ENCODE results near the gene HNRNPA3.
"Not testable (repeated sequence)": the region's sequence is repeated elsewhere in the genome, so short reads cannot be mapped to it uniquely, and the experiment has no call there.

The HNRNPA3 gene

DNA sequence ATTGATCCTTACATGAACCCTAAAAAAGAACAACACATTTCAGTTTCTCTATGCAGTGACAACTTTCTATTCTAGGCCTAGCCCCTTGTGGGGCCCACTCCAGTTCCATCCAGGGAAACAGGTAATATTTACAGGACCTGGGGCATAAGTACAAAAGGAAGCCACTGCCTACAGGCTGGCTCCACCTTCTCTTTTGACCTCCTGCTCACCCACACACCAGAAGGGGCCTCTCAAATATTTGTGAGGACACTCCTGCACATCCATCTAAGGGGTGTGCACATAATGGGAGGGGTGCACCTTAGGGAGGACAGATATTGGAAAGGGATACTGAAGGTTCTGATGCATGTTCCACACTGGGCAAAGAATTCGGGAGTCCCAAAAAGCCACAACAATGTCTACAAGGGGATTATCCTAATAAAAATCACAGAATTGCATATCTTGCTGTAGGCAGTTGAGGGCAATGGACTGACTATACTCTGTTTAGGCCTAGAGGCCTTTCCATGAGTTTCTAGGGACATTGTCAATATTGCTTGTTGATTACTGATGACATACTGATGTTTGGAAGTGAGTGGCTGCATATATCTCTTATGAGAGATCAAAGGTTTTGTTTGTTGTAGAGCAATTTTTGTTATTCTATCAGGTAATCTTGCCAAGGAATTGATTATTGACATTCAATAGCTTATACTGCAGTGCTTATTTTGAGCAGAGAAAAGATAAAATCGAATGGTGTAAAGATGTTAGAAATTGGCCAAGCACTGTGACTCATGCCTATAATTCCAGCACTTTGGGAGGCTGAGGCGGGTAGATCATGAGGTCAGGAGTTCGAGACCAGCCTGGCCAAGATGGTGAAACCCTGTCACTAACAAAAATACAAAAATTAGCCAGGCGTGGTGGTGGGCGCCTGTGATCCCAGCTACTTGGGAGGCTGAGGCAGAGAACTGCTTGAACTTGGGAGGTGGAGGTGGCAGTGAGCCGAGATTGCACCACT is 23.8 kb upstream of the HNRNPA3 start:
- DNase-seq (ENCODE audit: low read depth in 4 of 4, low spot score in 1 of 4) = no peak

- DNase-seq (ENCODE audit: low read depth in 4 of 4, low spot score in 1 of 4) = no peak
Measured at GRCh38 chr2:177190941-177191340, 21.7 kb upstream of the HNRNPA3 start.

- DNase-seq (ENCODE audit: low read depth in 4 of 4, low spot score in 1 of 4) = no peak
Measured at GRCh38 chr2:177192788-177193187, 19.8 kb upstream of the HNRNPA3 start.

- no peak for DNase-seq (ENCODE audit: low read depth in 4 of 4, low spot score in 1 of 4)
Measured at GRCh38 chr2:177193240-177193639, 19.4 kb upstream of the HNRNPA3 start.

- no peak for DNase-seq (ENCODE audit: low read depth in 4 of 4, low spot score in 1 of 4)
Measured at GRCh38 chr2:177195194-177195593, 17.4 kb upstream of the HNRNPA3 start.

DNA sequence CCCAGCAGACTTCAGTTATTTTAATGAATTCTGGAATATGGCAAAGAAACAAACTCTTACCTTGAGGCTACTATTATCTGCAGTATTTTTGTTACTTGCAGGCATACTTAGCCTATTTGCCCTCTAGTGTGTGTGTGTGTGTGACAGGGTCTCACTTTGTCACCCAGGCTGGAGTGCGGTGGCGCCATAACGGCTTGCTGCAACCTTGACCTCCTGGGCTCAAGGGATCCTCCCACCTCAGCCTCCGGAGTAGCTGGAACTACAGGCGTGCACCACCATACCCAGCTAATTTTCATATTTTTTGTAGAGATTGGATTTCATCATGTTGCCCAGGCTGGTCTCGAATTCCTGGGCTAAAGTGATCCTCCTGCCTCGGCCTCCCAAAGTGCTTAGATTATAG is 12.2 kb upstream of the HNRNPA3 start:
- DNase-seq (ENCODE audit: low read depth in 4 of 4, low spot score in 1 of 4) = not testable (repeated sequence)

DNA sequence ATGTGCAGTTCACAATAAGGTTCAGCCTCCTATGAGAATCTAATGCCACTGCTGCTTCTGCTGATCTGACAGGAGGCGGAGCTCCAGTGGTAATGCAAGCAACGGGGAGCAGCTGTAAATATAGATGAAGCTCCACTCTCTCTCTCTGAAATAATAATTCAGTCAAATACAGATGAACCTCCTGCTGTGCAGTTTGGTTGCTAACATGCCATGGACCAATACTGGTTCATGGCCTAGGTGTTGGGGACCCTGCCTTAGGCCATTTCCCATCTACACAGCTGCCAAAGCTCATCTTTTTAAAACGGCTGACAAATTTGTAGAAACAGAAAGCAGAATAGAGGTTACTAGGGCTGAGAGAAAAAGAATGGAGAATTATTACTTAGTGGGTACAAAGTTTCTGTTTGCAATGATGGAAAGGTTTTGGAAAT is 10.7 kb upstream of the HNRNPA3 start:
- DNase-seq (ENCODE audit: low read depth in 4 of 4, low spot score in 1 of 4) = no peak

- no peak for DNase-seq (ENCODE audit: low read depth in 4 of 4, low spot score in 1 of 4)
Measured at GRCh38 chr2:177204417-177204816, 8.2 kb upstream of the HNRNPA3 start.

DNA sequence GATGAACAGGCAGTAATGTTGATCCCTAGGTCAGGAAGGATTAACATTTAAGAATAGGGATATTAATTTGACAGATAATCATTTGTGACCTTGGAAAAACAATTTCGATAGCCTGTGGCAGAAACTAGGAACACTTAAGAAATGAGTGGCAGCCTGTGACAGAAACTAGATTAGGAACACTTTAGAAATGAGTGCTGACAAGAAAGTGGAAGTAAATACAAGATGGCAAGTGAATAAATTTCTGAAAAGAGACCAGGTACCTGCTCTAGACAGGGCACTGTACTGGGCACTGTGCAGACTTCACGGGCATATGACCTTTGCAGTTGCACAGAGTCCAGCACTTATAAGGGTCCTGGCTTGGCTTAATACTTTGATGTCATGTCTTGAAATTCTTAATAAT is 5.5 kb upstream of the HNRNPA3 start:
- DNase-seq (ENCODE audit: low read depth in 4 of 4, low spot score in 1 of 4) = no peak

DNA sequence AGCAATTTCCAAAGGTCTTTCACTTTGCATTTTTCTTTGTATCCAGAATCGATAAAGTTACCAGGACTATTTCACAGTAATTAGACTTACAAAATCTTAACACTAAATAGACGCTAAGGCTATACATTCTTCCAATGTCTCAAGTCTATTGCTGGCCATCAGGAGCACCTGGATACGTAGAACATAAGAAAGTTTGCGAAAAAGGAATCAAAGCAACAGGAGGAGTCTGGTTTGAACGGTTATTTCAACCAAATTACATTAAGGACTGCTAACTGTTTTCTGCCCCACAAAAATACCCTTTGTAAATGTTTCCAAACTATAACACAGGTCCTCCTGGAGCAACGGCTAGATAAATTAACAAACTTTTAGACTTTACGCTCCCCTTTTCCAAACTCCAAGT is 1.4 kb upstream of the HNRNPA3 start:
- no peak for DNase-seq (ENCODE audit: low read depth in 4 of 4, low spot score in 1 of 4)

DNA sequence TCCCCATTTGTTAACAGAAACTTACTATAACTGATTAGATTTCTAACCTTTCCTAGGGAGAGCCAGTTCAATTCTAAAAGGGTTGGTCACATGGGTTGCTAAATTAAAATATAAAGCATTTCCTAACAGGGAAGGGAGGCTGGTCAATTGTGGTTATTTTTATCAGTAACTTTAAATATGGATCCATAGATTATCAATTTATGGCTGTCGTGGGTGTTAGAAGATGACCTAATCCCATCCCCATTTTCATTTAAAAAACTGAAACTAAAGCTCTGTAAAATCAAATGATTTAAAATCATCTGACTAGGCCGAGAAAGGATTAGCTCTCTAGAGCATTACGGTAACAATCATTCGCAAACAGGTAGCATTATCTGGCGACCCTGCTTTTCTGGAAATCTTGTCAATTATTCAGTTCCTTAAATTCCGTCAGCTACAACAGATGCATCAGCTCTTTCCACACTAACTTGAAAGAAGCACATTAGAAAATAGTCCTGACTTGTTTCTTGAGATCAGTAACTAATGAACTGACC is 953 bp upstream of the HNRNPA3 start:
- DNase-seq (ENCODE audit: low read depth in 4 of 4, low spot score in 1 of 4) = no peak

- DNase-seq (ENCODE audit: low read depth in 4 of 4, low spot score in 1 of 4) = peak; percentile 85 to 94 (median 90)
Measured at GRCh38 chr2:177212891-177213856, 580 bp downstream of the HNRNPA3 start.

- no peak for DNase-seq (ENCODE audit: low read depth in 4 of 4, low spot score in 1 of 4)
Measured at GRCh38 chr2:177217247-177217843, 4.8 kb downstream of the HNRNPA3 start.

DNA sequence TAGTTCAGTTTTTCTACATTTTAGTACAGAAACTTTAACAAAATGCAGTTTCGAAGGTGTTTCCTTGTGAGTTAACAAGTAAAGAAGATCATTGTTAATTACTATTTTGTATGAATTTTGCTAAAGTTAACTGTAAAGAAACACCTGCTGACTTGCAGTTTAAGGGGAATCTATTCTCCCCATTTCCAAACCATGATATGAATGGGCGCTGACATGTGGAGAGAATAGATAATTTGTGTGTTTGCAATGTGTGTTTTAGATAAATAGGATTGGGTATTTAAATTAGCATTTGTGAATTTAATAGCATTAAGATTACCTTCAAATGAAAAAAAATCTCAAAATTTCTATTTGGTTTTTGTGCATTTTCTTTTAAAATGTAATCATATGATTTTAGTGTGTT is 7.2 kb downstream of the HNRNPA3 start:
- not testable (repeated sequence) for DNase-seq (ENCODE audit: low read depth in 4 of 4, low spot score in 1 of 4)

DNA sequence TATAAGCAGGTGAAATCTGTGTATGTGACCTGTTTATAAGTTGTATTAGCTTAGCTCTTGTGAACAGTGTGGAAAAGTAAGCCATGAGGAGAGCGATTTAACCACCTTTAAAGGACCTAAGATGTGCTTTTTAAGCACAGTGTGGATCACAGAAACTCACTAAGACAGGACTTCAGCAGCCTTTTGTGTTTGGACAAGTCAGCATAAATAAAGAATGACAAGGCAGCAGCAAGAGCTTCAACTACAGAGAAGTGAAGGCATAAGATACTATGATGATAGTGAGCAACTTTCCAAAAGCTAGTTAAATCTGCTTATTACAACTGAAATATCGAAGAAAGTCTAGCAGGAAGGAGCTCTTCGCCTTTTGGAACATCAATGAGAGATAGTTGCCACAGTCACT is 8.9 kb downstream of the HNRNPA3 start:
- DNase-seq (ENCODE audit: low read depth in 4 of 4, low spot score in 1 of 4) = no peak

DNA sequence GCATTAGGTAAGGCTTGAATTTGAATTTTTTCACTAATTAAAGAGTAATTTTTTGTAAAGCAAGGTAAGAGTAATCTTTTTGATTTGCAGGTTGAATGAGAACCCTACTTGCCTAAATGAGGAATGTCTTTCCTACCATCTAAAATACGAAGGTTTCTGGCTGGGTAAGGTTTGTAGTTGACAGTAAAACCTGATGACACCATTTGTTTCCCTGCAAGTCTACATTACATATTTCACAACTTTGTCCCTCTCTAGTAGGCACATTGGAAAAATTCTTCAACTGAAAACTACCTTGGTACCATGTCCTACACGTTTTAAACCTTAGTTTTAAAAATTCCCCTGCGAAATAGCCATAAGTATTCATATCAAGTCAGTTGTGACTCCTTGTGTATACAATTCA is 9.4 kb downstream of the HNRNPA3 start:
- DNase-seq (ENCODE audit: low read depth in 4 of 4, low spot score in 1 of 4) = no peak

GRCh38 chr2:177223436-177223835 is 10.8 kb downstream of the HNRNPA3 start:
- not testable (repeated sequence) for DNase-seq (ENCODE audit: low read depth in 4 of 4, low spot score in 1 of 4)

DNA sequence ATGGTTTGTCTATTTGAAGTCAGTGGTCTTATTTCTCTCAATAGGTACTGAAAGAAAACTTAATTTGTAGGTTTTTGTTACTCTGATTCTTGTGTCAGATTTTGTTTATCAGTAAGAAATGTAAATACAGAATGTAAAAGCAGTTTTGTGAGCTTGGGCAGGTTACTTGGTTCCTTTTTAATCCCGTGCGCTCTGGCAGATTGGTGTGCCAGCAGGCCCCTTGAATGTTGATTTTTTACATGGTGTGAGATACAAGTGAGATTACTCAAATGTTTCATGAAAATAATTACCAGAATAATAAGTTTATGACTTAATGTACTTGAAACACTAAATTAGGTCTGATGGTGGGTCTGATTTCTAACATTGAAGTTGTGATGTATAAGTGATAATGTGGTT is 13.4 kb downstream of the HNRNPA3 start:
- DNase-seq (ENCODE audit: low read depth in 4 of 4, low spot score in 1 of 4) = no peak

DNA sequence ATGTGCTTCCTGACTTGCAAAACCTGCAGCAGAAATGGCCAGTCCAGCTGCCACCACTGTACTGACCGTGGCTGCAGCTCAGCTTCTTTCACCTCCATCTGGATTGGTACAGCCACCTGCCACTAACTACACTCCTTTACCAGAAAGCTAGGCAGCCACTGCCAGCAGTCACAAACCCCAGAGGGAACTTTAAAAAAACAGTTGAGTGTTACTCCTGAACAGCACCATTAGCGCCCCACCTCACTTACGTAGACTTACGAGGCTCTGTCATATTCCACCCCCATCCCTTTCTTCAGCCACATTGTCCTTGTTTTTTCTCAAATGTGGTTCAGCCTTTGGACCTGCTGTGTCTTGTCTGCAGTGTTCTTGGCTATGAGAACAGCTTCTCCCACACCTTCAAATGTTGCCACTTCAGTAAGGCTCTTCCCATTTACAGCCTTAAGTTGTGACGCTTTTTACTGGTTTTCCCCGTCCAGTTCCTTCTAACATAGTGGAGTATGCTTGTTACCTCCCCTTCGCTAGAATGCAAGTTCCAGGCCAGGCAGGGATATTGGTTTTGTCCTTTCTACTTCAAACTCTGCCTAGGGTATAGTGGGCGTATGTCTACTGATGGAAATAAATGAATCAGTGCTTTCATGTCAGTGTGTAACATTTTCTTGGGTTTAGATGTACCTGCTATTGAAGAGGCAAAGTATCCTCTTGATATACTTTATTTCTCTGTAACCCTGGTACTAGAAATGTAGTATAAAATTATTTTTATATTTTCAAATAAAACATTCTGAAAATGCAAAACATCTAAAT is 17.0 kb downstream of the HNRNPA3 start:
- DNase-seq (ENCODE audit: low read depth in 4 of 4, low spot score in 1 of 4) = no peak

- DNase-seq (ENCODE audit: low read depth in 4 of 4, low spot score in 1 of 4) = no peak
Measured at GRCh38 chr2:177231270-177231669, 18.7 kb downstream of the HNRNPA3 start.

All from stimulated activated CD4-positive, alpha-beta T cell treated with anti-CD3 and anti-CD28 coated beads, Interleukin-1b, Interleukin-23, amount 100 ng/mL, for 24 hours (primary cell).